H1 (cell line): ENCODE measurements around the gene ZSWIM9. TPM values are rescaled to one million over a fixed set of nuclear protein-coding genes. Genes with fewer than 3 reads are reported as not detected.

Experiments used
- CTCF ChIA-PET: fragments of 300-600 bp; sonication (Branson Sonifier 250); formaldehyde crosslinking; loops from one replicate; lab custom pipeline; 2021; ENCODE audit not compliant: partially characterized antibody; lab: Charles Lee
- POLR2A ChIA-PET: fragments of 300-600 bp; sonication (Branson Sonifier 250); formaldehyde crosslinking; loops from one replicate; lab custom pipeline; 2021; ENCODE audit warnings: inconsistent platforms; ENCODE audit not compliant: partially characterized antibody; lab: Charles Lee
- DNase-seq, 2 experiments: peaks; one replicate each; pipeline versions ENCODE4 v3.0.0 to v3.0.0-alpha.2; 2010 to 2022; ENCODE audit warnings: low spot score in 2 of 2, low read depth in 1 of 2, mixed read lengths in 1 of 2
- FAIRE-seq: peaks from 2 replicates; lab custom pipeline; 2011; peaks lifted over from hg19 to GRCh38; lab: Jason Lieb, UNC
- H2AFZ ChIP-seq: 2 replicates; pipeline ENCODE4 v1.8.1; 2012; ENCODE audit warnings: low read length, inconsistent platforms
- H2AK5ac ChIP-seq: 2 replicates; pipeline ENCODE4 v1.6.1; 2013; ENCODE audit warnings: low read depth, low read length
- H2BK120ac ChIP-seq: replicated peaks from 2 replicates; pipeline ENCODE3; 2013; ENCODE audit warnings: low read depth, low read length, inconsistent platforms
- H2BK12ac ChIP-seq: 2 replicates; pipeline ENCODE4 v1.6.1; 2013; ENCODE audit warnings: low read depth, low read length
- H2BK15ac ChIP-seq: 2 replicates; pipeline ENCODE4 v1.6.1; 2013; ENCODE audit warnings: low read length
- H2BK20ac ChIP-seq: 2 replicates; pipeline ENCODE4 v1.6.1; 2013; ENCODE audit warnings: low read length
- H2BK5ac ChIP-seq: 2 replicates; pipeline ENCODE4 v1.6.1; 2013; ENCODE audit warnings: low read depth, low read length
- H3K14ac ChIP-seq: 2 replicates; pipeline ENCODE4 v1.6.1; 2013; ENCODE audit warnings: inconsistent platforms; ENCODE audit not compliant: insufficient read length
- H3K18ac ChIP-seq: 2 replicates; pipeline ENCODE4 v1.6.1; 2013; ENCODE audit warnings: low read length; ENCODE audit errors: extremely low read depth
- H3K23ac ChIP-seq: 2 replicates; pipeline ENCODE4 v1.6.1; 2013; ENCODE audit warnings: inconsistent platforms; ENCODE audit not compliant: insufficient read length
- H3K23me2 ChIP-seq: 2 replicates; pipeline ENCODE4 v1.6.1; 2013; ENCODE audit warnings: low read depth, low read length
- H3K27ac ChIP-seq: 2 replicates; pipeline ENCODE4 v1.6.1; 2011; ENCODE audit warnings: low read depth, low read length, inconsistent platforms
- H3K27me3 ChIP-seq, 4 experiments: replicated peaks in 1 of 4; 1 replicate in 1 of 4; 2 replicates in 3 of 4; pipeline versions ENCODE4 v1.6.1 to v1.8.1; 2011 to 2013; ENCODE audit warnings: low read length in 3 of 4, mild to moderate bottlenecking in 3 of 4, inconsistent platforms in 2 of 4, mixed read lengths in 2 of 4, moderate library complexity in 1 of 4; ENCODE audit not compliant: control insufficient read depth in 3 of 4, insufficient read depth in 3 of 4; ENCODE audit errors: extremely low read depth in 1 of 4
- H3K36me3 ChIP-seq, 4 experiments: 2 replicates each; pipeline versions ENCODE4 v1.6.1 to v1.8.1; 2011 to 2013; ENCODE audit warnings: mild to moderate bottlenecking in 4 of 4, low read length in 3 of 4, moderate library complexity in 2 of 4, control low read depth in 1 of 4, inconsistent platforms in 1 of 4; ENCODE audit not compliant: insufficient read depth in 4 of 4, control insufficient read depth in 2 of 4
- H3K4ac ChIP-seq: replicated peaks from 2 replicates; pipeline ENCODE3; 2013; ENCODE audit warnings: low read length, low read depth, mixed read lengths, inconsistent platforms; ENCODE audit not compliant: insufficient read length
- H3K4me1 ChIP-seq, 4 experiments: replicated peaks in 1 of 4; 1 replicate in 1 of 4; 2 replicates in 3 of 4; pipeline versions ENCODE4 v1.6.1 to v1.8.1; 2011 to 2013; ENCODE audit warnings: low read length in 3 of 4, inconsistent platforms in 2 of 4, mixed read lengths in 1 of 4; ENCODE audit not compliant: insufficient read depth in 4 of 4, control insufficient read depth in 3 of 4
- H3K4me2 ChIP-seq, 2 experiments: 2 replicates each; pipeline versions ENCODE4 v1.6.1 to v1.8.1; 2011 to 2013; ENCODE audit warnings: low read depth in 2 of 2, low read length in 2 of 2, control low read depth in 1 of 2, inconsistent platforms in 1 of 2, mild to moderate bottlenecking in 1 of 2; ENCODE audit not compliant: insufficient read depth in 1 of 2
- H3K4me3 ChIP-seq, 4 experiments: fragments of 200-600, 300-600 bp in 1 of 4; sonication (generic), shearing (Covaris generic), sonication (Bioruptor Twin) in 1 of 4; 2 replicates each; pipeline versions ENCODE4 v1.5.1 to v1.8.1; 2011 to 2016; ENCODE audit warnings: low read length in 4 of 4, low read depth in 3 of 4, control low read depth in 2 of 4, inconsistent platforms in 2 of 4, mild to moderate bottlenecking in 2 of 4, mixed read lengths in 1 of 4, moderate library complexity in 1 of 4; ENCODE audit not compliant: insufficient read depth in 2 of 4; ENCODE audit errors: extremely low read depth in 1 of 4
- H3K56ac ChIP-seq: replicated peaks from 2 replicates; pipeline ENCODE3; 2013; ENCODE audit warnings: low read depth, mild to moderate bottlenecking, mixed read lengths, low read length, inconsistent platforms; ENCODE audit not compliant: insufficient read length
- H3K79me1 ChIP-seq: 2 replicates; pipeline ENCODE4 v1.6.1; 2013; ENCODE audit warnings: low read depth, low read length, control low read depth
- H3K79me2 ChIP-seq, 2 experiments: 2 replicates each; pipeline versions ENCODE4 v1.6.1 to v1.8.1; 2012 to 2013; ENCODE audit warnings: low read length in 2 of 2, mild to moderate bottlenecking in 2 of 2, inconsistent platforms in 1 of 2; ENCODE audit not compliant: insufficient read depth in 2 of 2, control insufficient read depth in 1 of 2
- H3K9ac ChIP-seq, 4 experiments: replicated peaks in 1 of 4; 1 replicate in 1 of 4; 2 replicates in 3 of 4; pipeline versions ENCODE4 v1.6.1 to v1.8.1; 2011 to 2013; ENCODE audit warnings: low read depth in 3 of 4, low read length in 3 of 4, control low read depth in 2 of 4, mild to moderate bottlenecking in 2 of 4, moderate library complexity in 2 of 4, inconsistent platforms in 1 of 4; ENCODE audit errors: extremely low read depth in 1 of 4
- H3K9me3 ChIP-seq, 2 experiments: 2 replicates each; pipeline versions ENCODE4 v1.6.1 to v1.8.1; 2012 to 2013; ENCODE audit warnings: mild to moderate bottlenecking in 2 of 2, moderate library complexity in 2 of 2, control low read depth in 1 of 2, inconsistent platforms in 1 of 2, low read depth in 1 of 2, low read length in 1 of 2, mixed read lengths in 1 of 2; ENCODE audit not compliant: insufficient read depth in 2 of 2
- H4K20me1 ChIP-seq, 2 experiments: replicated peaks in 1 of 2; 2 replicates each; pipeline versions ENCODE3 to v1.8.1; 2011 to 2013; ENCODE audit warnings: inconsistent platforms in 2 of 2, low read length in 2 of 2, mild to moderate bottlenecking in 1 of 2; ENCODE audit not compliant: insufficient read depth in 2 of 2, control insufficient read depth in 1 of 2
- H4K5ac ChIP-seq: 2 replicates; pipeline ENCODE4 v1.6.1; 2013; ENCODE audit warnings: low read length, low read depth, mixed read lengths, inconsistent platforms; ENCODE audit not compliant: insufficient read length
- H4K8ac ChIP-seq: 2 replicates; pipeline ENCODE4 v1.8.0; 2013; ENCODE audit warnings: mild to moderate bottlenecking, moderate library complexity, low read length, inconsistent platforms; ENCODE audit not compliant: insufficient read depth; ENCODE audit errors: extremely low read depth
- H4K91ac ChIP-seq: replicated peaks from 2 replicates; pipeline ENCODE3; 2013; ENCODE audit warnings: low read length, mixed read lengths, inconsistent platforms; ENCODE audit not compliant: insufficient read length
- BCL11A ChIP-seq, 2 experiments: IDR thresholded peaks; one replicate each; pipeline ENCODE4 v1.6.1; 2011; ENCODE audit warnings: low read depth in 2 of 2, low read length in 2 of 2, mild to moderate bottlenecking in 2 of 2
- E2F6 ChIP-seq: IDR thresholded peaks from 2 replicates; pipeline ENCODE4 v1.6.1; 2012; ENCODE audit warnings: inconsistent platforms
- RXRA ChIP-seq: IDR thresholded peaks from 2 replicates; pipeline ENCODE4 v1.6.1; 2011; ENCODE audit warnings: low read depth, mild to moderate bottlenecking, low read length, moderate library complexity; ENCODE audit not compliant: insufficient read depth
- SUZ12 ChIP-seq: fragments of 200-600 bp; sonication (generic); IDR thresholded peaks from 2 replicates; pipeline ENCODE4 v1.6.1; 2012; ENCODE audit warnings: mild to moderate bottlenecking, inconsistent platforms, low read length, moderate library complexity, mixed read lengths
- TAF7 ChIP-seq: optimal IDR thresholded peaks from 2 replicates; pipeline ENCODE3; 2011; ENCODE audit warnings: low read depth, mild to moderate bottlenecking, inconsistent platforms, low read length, moderate library complexity, borderline replicate concordance
- WGBS, 2 experiments: shearing (Covaris generic) in 1 of 2; methylation state at CpG; one replicate each; pipeline versions ENCODE4 v1.1.6 to v1.1.7; 2013 to 2015; ENCODE audit warnings: low lambda C conversion rate in 2 of 2, mixed read lengths in 2 of 2, inconsistent platforms in 1 of 2, low coverage in 1 of 2, missing lambda C conversion rate in 1 of 2; ENCODE audit not compliant: insufficient replicate concordance in 2 of 2, insufficient coverage in 1 of 2, insufficient read length in 1 of 2; ENCODE audit errors: extremely low coverage in 1 of 2, missing lambda C conversion rate in 1 of 2; 5-methylcytosine and 5-hydroxymethylcytosine counted together
- polyA plus RNA-seq, 7 experiments: library from polyadenylated mRNA; depleted of rRNA in 3 of 7; stranded (reverse) in 5 of 7; unstranded in 2 of 7; fragments of >200 nt in 5 of 7; fragments of 200-250 nt in 2 of 7; gene quantifications; 1 replicate in 5 of 7; 2 replicates in 1 of 7; 4 replicates in 1 of 7; pipeline versions ENCODE4 v1.2.1 to v1.2.3, GENCODE V29; 2011 to 2013; ENCODE audit warnings: missing spikeins in 2 of 7, mixed read lengths in 2 of 7
- total RNA-seq: library from RNA; stranded (reverse); fragmentation: NEBNext Ultra II Directional; extraction: Animal tissue kit (Norgen Biotek cat#: 25700); gene quantifications from 2 replicates; pipeline ENCODE4 v1.2.1, GENCODE V29; 2021

Gene ZSWIM9
- total and polyA plus RNA-seq, 2 of the 8 experiments (the other 6 are each of a cell fraction or from before 2014, with no cell fraction given), result 1.5 to 10.4 TPM

DNA sequence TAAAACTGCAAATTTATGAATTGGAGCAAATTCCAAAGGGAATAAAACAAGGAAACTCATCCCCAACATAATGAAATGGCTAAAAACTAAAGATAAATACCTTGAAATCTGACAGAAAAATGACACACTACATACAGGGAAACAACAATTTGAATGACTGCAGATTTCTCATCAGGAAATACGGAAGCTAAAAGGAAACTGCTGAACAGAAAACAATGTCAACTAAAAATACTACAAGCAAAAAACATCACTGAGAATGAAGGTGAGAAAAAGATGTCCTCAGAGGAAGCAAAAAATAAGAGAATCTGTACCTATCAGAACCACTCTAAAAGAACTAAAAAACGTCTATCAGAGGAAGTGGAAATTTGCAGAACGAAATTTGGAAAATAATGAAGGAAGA lies 39.5 kb downstream of the ZSWIM9 start:
- Histone ChIP-seq H4K20me1 (no peaks in the 10 kb centered on the region), H3K9ac (no peak overlapping the region), H3K14ac (no peak overlapping the region), H2BK20ac (no peak overlapping the region), H4K8ac (no peak overlapping the region), H3K79me1 (no peaks in the 10 kb centered on the region), H3K56ac (no peak overlapping the region), H3K36me3 (no peaks in the 10 kb centered on the region), H4K5ac (no peak overlapping the region), H3K23ac (no peak overlapping the region), H2AFZ (no peak overlapping the region), H2AK5ac (no peak overlapping the region), H3K4me1 (no peaks in the 10 kb centered on the region), H2BK120ac (no peak overlapping the region), H3K4me2 (no peak overlapping the region), H3K9me3 (no peaks in the 10 kb centered on the region), H3K79me2 (no peaks in the 10 kb centered on the region), H3K4me3 (no peak overlapping the region), H3K23me2 (no peaks in the 10 kb centered on the region), H3K4ac (no peak overlapping the region), H3K18ac (no peak overlapping the region), H2BK5ac (no peak overlapping the region), H4K91ac (no peak overlapping the region), H2BK12ac (no peak overlapping the region), H2BK15ac (no peak overlapping the region), H3K27me3 (no peaks in the 10 kb centered on the region; a peak in 1 of 7 replicates), H3K27ac (no peak overlapping the region)
- no peak for FAIRE-seq
- no peak for DNase-seq
- ChIA-PET POLR2A (no interaction called here), CTCF (interaction anchor here (1.0 kb wide), 1 partner anchor 10 kb away, joined by 5 read pairs; no protein-coding TSS in a partner anchor)
- WGBS, 2 experiments, result 83% methylated on average over 3 of the region's 3 CpGs; no CpG with 5 or more reads in 1 of the 2 experiments
- TF ChIP-seq E2F6 (no peak), RXRA (no peak), BCL11A (IDR thresholded peaks at IDR 0.05; ENCODE audit: low read depth in 2 of 2, low read length in 2 of 2) (no peak), SUZ12 (no peak), TAF7 (no peak)
